HG03571 (cell line): Measurements from ENCODE around the gene MICU1.

Experiments
- ATAC-seq: cut with Tn5 transposase; IDR thresholded peaks from one replicate; pipeline ENCODE4 v1.9.1; 2021; ENCODE audit not compliant: unreplicated experiment

MICU1 gene

DNA sequence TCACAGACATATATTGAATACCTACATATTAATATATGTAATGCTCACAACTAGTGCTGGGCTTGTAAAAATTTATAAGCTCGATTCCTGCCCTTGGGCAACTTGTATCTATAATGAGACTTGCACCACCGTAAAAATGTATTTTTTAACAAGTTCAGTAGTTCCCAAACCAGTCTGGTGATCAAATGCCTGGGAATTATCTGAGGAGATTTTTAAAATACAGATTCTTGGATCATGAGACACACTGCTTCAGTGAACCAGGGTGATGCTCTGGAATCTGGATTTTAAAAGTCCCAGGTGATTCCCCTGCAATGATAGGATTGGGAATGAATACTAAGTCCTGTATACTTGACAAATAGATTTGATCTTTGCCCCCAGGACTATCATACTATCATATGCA is 4.3 kb upstream of the MICU1 start:
- no peak for ATAC-seq

DNA sequence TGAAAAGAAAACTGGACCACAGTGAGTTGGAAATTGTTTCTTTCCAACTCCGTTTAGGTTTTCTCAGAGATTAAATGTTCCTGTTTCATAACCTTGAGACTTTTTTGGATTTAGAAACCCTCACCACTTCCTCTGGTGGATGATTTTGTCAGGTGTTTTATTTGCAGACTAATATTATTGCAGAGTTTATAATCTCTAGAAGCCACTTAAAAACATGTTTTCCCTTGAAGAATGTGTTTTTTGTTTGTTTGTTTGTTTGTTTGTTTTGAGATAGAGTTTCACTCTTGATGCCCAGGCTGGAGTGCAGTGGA is 520 bp upstream of the MICU1 start:
- ATAC-seq, result no peak

DNA sequence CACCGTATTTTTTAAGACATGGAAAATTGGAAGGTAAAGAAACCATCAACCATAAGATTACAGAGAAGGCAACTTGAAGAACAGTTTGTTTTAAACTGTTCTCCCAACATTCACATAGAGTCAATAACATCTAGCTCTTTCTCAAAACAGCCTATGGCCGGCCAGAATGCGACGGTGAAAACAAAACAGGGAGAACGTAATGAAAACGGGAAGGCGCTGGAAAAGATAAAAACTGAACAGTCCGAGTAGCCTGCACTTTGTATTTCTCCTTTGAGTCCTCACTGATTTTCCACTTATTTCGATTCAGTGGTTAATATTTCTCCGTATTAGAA is 637 bp downstream of the MICU1 start:
- no peak for ATAC-seq

DNA sequence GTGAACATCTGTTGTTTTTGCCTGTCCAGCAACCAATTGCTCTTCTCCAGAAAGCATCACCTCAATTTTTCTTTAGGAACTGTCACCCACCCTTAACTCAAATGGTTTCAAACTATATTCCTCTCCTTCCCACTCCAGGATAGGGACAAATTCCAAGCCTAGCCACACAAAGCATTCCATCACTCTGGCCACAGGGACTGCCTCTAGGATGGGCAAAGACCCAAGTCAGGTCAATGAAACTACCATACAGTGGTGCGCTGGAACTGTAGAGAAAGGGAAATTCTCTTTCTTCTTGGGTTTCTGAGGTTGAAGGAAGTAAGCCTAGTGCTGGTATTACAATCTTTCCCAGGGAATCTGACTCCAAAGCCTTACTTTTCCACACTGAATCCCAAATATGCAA is 3.6 kb downstream of the MICU1 start:
- no peak for ATAC-seq

DNA sequence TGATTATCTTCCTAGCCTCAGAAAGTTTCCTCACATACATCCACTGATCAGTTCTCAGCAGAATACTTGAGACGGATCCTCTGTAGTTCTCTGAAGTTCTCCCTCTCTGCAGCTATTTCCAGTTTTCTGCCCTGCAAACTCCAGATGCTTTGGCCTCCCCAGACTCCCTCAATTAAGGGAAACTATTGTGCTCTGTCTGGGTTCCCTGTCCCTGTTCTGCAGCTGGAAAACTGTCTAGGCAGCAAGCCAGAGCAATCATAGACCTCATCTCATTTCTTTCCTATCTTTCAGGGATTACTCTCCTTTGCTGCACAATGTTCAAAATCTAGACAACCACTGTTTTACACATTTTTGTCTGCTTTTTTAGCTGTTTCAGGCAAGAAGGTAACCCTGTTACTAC is 9.2 kb downstream of the MICU1 start:
- ATAC-seq, result no peak

DNA sequence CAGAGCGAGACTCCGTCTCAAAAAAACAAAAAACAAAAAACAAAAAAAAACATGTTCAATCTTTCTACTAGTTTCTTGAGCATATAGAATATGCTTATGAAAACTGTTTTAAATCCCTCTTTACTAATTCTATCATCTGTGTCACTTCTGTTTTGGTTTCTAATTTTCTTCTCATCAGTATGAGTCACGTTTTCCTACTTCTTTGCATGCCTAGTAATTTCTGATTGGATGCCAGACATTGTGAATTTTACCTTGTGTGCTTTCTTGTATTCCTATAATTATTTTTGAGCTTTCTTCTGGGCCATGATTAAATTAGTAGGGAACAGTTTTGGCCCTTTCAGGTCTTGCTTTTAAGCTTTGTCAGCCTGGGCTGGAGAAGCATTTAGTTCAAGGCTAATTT is 9.9 kb downstream of the MICU1 start:
- no peak for ATAC-seq

DNA sequence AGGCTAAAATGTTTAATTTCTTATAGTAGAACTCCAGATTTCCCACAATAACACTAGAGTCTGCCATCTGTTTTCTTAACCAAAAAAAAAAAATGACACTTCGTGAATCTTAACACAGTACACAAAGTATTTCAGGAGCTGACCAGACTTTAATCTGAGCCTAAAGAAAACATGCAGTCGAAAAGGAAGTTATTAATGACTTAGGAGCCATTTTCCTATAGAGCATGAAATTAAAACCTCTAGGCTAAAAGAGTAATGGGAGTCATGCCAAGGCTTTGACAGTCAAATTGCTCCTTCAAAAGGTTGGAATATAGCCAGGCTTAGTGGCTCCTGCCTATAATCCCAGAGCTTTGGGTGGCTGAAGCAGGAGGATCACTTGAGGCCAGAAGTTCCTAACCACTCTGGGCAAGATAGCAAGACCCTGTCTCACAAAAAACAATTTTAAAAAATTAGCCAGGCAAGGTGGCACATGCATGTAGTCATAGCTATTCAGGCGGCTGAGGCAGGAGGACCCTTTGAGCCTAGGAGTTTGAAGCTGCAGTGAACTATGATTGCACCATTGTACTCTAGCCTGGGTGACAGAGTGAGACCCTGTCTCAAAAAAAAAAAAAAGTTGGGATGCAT is 13.6 kb downstream of the MICU1 start:
- no peak for ATAC-seq

DNA sequence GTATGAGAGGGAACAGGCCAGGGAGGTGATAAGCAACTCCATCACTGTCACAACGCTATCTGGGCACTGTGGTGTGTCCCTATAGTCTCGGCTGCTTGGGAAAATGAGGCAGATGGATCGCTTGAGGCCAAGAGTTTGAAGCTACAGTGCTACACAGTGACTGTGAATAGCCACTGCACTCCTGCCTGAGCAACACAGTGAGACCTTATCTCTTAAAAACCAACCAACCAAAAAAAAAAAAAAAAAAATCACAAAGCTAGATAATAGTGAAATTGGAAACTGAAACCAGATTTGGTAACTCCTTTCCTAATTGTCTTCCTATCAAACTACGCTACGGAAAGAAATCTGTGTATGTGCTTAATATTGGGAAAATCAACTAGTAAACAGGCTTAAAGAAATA is 14.1 kb downstream of the MICU1 start:
- ATAC-seq, result no peak

DNA sequence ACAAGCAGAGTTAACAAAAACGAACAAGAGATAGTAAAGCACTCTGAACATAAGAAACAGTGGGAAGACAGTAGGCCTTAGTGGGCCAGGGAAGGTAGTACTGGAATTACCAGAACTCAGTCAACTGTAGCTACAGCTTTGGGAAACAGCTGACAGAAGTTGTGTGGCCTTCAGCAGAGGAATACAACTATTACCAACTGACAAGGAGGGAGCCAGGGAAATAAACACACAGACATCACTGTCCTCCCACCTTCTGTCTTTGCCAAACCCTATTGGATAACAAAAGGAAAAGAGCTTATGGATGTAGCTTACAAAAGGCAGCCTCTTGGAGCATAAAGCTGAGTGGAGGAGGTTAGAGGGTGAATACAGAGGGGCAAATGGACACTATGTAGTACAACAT is 15.4 kb downstream of the MICU1 start:
- ATAC-seq, result no peak

DNA sequence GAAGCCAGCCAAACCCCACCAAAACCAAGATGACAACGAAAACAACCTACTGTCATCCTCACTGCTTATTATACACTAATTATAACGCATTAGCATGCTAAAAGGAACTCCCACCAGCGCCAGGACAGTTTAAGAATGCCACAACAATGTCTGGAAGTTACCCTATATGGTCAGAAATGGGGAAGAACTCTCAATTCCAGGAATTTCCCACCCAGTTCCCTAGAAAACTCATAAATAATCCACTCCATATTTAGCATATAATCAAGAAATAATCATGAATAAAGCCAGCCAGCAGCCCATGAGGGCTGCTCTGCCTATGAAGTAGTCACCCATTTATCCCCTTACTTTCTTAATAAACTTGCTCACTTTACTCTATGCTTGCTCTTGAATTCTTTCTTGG is 20.8 kb downstream of the MICU1 start:
- no peak for ATAC-seq

DNA sequence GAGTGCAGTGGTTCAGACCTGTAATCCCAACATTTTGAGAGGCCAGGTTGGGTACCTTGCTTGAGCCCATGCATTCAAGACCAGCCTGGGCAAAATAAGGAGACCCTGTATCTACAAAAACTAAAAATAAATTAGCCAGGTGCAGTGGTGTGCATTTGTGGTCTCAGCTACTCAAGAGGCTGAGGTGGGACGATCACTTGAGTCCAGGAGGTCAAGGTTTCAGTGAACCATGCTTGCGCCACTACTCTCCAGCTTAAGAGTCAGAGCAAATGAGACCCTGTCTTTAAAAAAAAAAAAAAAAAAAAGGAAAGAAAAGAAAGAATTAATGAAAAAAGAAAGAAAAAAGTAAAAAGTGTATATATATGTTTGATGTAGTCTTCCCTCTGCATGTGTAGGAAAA is 24.7 kb downstream of the MICU1 start:
- ATAC-seq, result no peak

DNA sequence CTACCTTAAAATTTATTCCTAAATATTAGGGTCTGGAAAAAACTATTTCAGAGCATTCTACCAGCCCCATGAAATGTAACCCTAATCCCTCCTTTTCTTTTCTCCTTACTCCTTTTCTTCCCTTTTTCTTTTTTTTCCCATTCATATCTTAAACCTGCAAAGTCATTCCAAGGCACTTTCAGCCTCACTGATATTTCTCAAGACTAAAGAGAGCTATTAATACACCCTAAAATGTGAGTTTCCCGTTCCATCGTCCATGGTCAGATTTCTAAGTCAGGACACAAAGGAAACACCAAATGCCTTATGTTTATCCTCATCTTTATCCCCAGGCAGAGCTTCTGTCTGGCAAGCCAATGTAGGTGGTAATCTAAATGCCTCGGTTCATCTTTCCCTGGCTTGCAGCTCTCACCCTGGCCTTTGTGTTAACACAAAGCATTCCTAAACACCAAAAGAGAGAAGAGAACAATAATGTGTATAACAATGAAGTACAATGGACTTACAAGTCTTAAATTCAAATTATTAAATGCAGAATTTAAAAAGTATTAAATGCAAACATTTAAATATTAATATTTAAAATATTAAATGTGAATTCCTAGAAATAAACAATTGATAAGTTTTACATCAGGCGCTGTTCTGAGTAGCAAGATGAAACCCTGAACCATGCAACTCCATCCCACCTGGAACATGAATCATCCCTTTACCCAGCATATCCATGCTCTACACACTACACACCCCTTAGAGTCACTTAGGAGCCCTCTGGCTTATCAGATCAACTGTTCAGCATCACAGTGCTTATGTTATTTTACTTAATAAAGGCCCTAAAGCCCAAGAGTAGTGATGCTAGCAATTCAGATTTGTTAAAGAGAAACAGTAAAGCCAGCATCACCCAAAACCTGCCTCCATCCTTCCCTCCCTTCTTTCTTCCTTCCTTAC is 26.8 kb downstream of the MICU1 start:
- no peak for ATAC-seq

DNA sequence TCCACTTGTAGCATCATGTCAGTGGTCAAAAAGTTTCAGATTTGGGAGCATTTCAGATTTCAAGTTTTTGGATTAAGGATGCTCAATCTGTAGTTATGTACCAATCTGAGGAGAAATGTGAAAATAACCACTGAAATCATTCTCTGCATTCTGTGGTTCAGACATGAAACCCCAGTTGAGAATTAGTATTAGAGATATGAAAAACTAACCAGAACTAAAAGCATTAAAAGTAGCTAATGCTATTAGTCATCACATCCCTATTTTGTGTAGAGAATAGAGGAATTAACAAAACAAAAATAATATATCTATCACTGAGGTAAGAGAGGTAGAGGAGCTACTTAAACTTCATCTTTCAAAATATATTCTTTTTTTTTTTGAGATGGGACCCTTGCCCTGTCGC is 28.0 kb downstream of the MICU1 start:
- ATAC-seq, result no peak

DNA sequence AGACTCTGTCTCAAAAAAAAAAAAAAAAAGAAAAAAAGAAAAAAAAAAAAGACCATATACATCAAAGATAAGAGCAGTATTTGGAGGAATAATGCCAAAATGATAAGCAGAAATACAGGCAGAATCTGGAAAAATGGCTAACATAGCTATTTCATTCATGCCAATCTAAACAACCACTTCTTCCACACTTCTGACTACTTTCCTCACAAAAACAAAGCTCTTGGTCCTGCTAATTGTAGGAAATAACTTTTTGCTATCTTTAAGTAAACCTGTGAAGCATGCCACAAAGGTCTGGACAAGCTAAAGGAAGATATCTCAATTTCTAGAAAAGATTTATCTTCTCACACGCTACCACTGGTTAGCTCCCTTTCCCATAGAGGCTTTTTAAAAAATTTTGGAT is 30.4 kb downstream of the MICU1 start:
- ATAC-seq, result no peak

DNA sequence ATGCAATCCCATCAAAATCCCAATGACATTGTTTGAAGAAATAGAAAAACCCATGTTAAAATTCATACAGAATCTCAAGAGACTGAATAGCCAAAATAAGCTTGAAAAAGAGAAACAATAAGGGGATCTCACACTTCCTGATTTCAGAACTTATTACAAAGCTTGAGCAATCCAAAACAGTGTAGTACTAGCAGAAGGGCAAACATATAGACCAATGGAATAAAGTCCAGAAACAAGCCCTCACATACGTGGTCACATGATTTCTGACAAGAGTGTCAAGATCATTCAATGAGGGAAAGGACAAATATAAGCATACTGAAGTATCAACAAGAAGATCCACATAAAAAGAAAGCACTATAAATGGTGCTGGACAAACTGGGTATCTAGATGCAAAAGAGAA is 31.9 kb downstream of the MICU1 start:
- no peak for ATAC-seq

DNA sequence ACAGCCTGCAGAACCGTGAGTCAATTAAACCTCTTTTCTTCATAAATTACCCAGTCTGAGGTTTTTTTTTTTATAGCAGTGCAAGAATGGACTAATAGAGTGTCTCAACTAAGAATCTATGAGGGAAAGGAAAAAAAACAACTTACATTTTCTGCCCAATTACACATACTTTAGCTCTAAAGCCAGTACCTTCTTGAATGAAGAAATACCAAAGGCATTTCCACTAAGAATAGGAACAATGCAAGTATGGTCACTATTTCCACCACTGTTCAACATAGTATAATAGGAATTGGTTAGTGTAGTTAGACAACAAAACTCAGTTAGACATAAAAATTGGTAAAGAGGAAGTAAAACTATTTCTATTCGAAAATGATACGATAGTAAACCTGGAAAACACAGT is 37.6 kb downstream of the MICU1 start:
- no peak for ATAC-seq

DNA sequence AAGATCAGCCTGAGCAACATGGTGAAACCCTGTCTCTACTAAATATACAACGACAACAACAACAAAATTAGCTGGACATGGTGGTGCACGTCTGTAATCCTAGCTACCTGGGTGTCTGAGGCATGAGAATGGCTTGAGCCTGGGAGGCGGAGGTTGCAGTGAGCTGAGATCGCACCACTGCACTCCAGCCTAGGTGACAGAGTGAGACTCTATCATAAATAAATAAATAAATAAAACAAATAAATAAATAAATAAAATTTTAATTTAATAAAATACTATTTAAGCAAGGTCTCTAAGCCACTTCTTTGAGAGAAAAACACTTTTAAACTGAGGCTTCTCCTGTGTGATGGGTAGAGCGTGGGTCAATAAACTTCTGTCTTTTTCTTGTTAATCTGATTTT is 38.3 kb downstream of the MICU1 start:
- no peak for ATAC-seq

DNA sequence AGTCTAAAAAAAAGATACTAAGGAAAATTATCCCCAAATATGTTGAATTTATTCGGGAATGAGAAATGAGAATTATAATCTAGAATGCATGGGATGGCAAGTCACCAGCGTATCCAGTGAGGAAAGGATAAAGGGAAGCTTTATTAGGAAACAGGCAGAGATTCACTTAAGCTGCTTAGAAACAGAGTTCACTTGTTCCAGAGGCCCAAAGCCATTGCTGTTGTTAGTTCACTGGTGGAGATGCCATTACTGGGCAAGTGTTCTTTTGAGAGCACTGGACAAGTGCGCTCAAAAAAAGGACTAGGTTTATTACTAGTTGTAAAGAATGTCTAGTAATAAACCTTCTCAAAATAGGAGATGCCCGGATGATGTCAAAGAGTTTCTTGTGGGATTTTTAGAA is 51.2 kb downstream of the MICU1 start:
- ATAC-seq, result no peak

DNA sequence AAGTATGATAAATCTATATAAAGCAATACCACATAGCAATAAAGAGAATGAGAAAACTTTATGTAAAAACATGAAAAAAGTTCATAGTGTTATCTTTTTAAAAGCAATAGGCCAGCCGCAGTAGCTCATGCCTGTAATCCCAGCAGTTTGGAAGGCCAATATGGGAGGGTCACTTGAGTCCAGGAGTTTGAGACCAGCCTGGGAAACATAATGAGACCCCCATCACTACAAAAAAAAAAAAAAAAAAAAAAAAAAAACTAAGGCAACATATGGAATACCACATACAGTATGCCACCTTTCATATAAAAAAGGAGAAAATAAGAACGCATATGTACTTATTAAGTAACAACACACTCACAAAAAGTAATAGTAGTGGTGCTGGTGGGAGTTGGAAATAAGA is 52.8 kb downstream of the MICU1 start:
- ATAC-seq, result no peak

DNA sequence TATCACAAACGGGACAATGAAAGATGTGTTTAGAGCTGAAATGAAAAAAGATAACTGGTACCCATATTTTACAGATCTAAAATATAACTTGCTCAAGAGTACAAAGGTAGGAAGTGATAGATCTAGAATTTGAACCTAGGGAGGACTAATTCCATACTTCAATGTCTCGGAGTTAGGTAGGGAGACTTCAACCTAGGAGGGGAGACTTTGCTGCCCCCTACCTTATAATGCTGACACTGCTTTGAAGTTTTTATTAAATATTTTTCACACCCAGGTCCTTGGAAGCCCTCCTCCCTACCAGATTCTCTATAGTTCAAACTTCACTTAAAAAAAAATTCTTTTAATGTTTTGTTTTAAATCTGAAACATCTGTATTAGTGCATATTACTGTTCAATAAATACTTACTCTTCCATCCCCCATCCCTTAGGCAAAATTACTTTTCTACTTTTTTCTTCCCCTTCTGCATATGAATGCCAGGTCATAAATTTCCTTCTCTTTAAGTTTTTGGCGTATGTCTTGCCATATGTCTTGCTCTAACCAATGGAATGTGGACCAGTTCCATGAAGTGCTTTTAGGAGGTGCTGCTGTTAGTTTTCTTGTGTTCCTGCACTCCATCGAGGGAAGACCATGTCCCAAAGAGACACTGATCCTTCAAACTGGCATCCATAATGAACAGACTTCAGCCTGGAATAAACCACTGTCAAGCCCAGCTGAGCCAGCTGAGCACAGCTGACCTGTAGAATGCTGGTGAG is 57.8 kb downstream of the MICU1 start:
- no peak for ATAC-seq

DNA sequence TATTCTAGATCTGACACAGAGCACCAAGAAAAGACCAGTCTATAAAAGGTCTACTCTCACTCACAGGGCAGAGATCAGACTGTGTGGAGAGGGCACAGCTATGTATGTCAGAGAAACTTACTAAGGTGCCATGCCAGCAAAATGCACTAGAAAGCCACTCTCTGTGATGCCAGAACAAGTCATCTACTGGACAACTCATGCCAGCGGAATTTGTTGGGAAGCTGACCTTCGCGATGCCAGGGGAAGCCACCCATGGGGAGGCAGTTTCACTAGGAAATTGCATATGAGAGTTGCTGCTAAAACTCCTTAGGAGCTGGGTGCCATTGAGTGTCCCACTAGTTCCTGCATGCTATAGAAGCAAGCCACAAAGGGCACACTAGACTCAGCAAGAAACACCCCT is 58.5 kb downstream of the MICU1 start:
- no peak for ATAC-seq

DNA sequence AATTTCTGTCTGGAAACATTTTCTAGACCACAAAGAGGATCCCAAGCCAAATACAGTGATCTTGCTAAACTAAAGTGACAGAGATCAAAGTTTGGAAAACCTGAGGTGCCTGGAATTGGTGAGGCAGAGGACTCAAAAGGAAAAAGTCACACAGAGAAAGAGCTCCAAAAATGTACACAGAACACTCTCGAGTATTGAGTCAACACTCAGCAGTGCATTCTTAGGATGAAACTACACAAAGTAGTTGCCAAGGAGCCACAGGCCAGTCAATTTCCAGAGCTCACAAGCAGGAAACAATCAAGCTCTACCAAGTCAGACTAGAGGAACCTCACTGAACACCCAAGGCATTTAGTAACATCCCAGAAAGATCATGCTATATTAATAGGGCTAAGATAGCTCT is 61.3 kb downstream of the MICU1 start:
- ATAC-seq, result no peak
